H1 (cell line): ENCODE measurements around the gene ACSF3. TPM values are rescaled to one million over a fixed set of nuclear protein-coding genes. Genes with fewer than 3 reads are reported as not detected.
A peak's percentile ranks its signal among the peaks of the same experiment; 100 is the strongest.

Experiments used
- CTCF ChIA-PET: fragments of 300-600 bp; sonication (Branson Sonifier 250); formaldehyde crosslinking; loops from one replicate; lab custom pipeline; 2021; ENCODE audit not compliant: partially characterized antibody; lab: Charles Lee
- POLR2A ChIA-PET: fragments of 300-600 bp; sonication (Branson Sonifier 250); formaldehyde crosslinking; loops from one replicate; lab custom pipeline; 2021; ENCODE audit warnings: inconsistent platforms; ENCODE audit not compliant: partially characterized antibody; lab: Charles Lee
- DNase-seq, 2 experiments: peaks; one replicate each; pipeline versions ENCODE4 v3.0.0 to v3.0.0-alpha.2; 2010 to 2022; ENCODE audit warnings: low spot score in 2 of 2, low read depth in 1 of 2, mixed read lengths in 1 of 2
- FAIRE-seq: peaks from 2 replicates; lab custom pipeline; 2011; peaks lifted over from hg19 to GRCh38; lab: Jason Lieb, UNC
- H2AFZ ChIP-seq: 2 replicates; pipeline ENCODE4 v1.8.1; 2012; ENCODE audit warnings: low read length, inconsistent platforms
- H2AK5ac ChIP-seq: 2 replicates; pipeline ENCODE4 v1.6.1; 2013; ENCODE audit warnings: low read depth, low read length
- H2BK120ac ChIP-seq: replicated peaks from 2 replicates; pipeline ENCODE3; 2013; ENCODE audit warnings: low read depth, low read length, inconsistent platforms
- H2BK12ac ChIP-seq: 2 replicates; pipeline ENCODE4 v1.6.1; 2013; ENCODE audit warnings: low read depth, low read length
- H2BK15ac ChIP-seq: 2 replicates; pipeline ENCODE4 v1.6.1; 2013; ENCODE audit warnings: low read length
- H2BK20ac ChIP-seq: 2 replicates; pipeline ENCODE4 v1.6.1; 2013; ENCODE audit warnings: low read length
- H2BK5ac ChIP-seq: 2 replicates; pipeline ENCODE4 v1.6.1; 2013; ENCODE audit warnings: low read depth, low read length
- H3K14ac ChIP-seq: 2 replicates; pipeline ENCODE4 v1.6.1; 2013; ENCODE audit warnings: inconsistent platforms; ENCODE audit not compliant: insufficient read length
- H3K18ac ChIP-seq: 2 replicates; pipeline ENCODE4 v1.6.1; 2013; ENCODE audit warnings: low read length; ENCODE audit errors: extremely low read depth
- H3K23ac ChIP-seq: 2 replicates; pipeline ENCODE4 v1.6.1; 2013; ENCODE audit warnings: inconsistent platforms; ENCODE audit not compliant: insufficient read length
- H3K23me2 ChIP-seq: 2 replicates; pipeline ENCODE4 v1.6.1; 2013; ENCODE audit warnings: low read depth, low read length
- H3K27ac ChIP-seq: 2 replicates; pipeline ENCODE4 v1.6.1; 2011; ENCODE audit warnings: low read depth, low read length, inconsistent platforms
- H3K27me3 ChIP-seq, 4 experiments: replicated peaks in 1 of 4; 1 replicate in 1 of 4; 2 replicates in 3 of 4; pipeline versions ENCODE4 v1.6.1 to v1.8.1; 2011 to 2013; ENCODE audit warnings: low read length in 3 of 4, mild to moderate bottlenecking in 3 of 4, inconsistent platforms in 2 of 4, mixed read lengths in 2 of 4, moderate library complexity in 1 of 4; ENCODE audit not compliant: control insufficient read depth in 3 of 4, insufficient read depth in 3 of 4; ENCODE audit errors: extremely low read depth in 1 of 4
- H3K36me3 ChIP-seq, 4 experiments: 2 replicates each; pipeline versions ENCODE4 v1.6.1 to v1.8.1; 2011 to 2013; ENCODE audit warnings: mild to moderate bottlenecking in 4 of 4, low read length in 3 of 4, moderate library complexity in 2 of 4, control low read depth in 1 of 4, inconsistent platforms in 1 of 4; ENCODE audit not compliant: insufficient read depth in 4 of 4, control insufficient read depth in 2 of 4
- H3K4ac ChIP-seq: replicated peaks from 2 replicates; pipeline ENCODE3; 2013; ENCODE audit warnings: low read length, low read depth, mixed read lengths, inconsistent platforms; ENCODE audit not compliant: insufficient read length
- H3K4me1 ChIP-seq, 4 experiments: replicated peaks in 1 of 4; 1 replicate in 1 of 4; 2 replicates in 3 of 4; pipeline versions ENCODE4 v1.6.1 to v1.8.1; 2011 to 2013; ENCODE audit warnings: low read length in 3 of 4, inconsistent platforms in 2 of 4, mixed read lengths in 1 of 4; ENCODE audit not compliant: insufficient read depth in 4 of 4, control insufficient read depth in 3 of 4
- H3K4me2 ChIP-seq, 2 experiments: 2 replicates each; pipeline versions ENCODE4 v1.6.1 to v1.8.1; 2011 to 2013; ENCODE audit warnings: low read depth in 2 of 2, low read length in 2 of 2, control low read depth in 1 of 2, inconsistent platforms in 1 of 2, mild to moderate bottlenecking in 1 of 2; ENCODE audit not compliant: insufficient read depth in 1 of 2
- H3K4me3 ChIP-seq, 4 experiments: fragments of 200-600, 300-600 bp in 1 of 4; sonication (generic), shearing (Covaris generic), sonication (Bioruptor Twin) in 1 of 4; 2 replicates each; pipeline versions ENCODE4 v1.5.1 to v1.8.1; 2011 to 2016; ENCODE audit warnings: low read length in 4 of 4, low read depth in 3 of 4, control low read depth in 2 of 4, inconsistent platforms in 2 of 4, mild to moderate bottlenecking in 2 of 4, mixed read lengths in 1 of 4, moderate library complexity in 1 of 4; ENCODE audit not compliant: insufficient read depth in 2 of 4; ENCODE audit errors: extremely low read depth in 1 of 4
- H3K56ac ChIP-seq: replicated peaks from 2 replicates; pipeline ENCODE3; 2013; ENCODE audit warnings: low read depth, mild to moderate bottlenecking, mixed read lengths, low read length, inconsistent platforms; ENCODE audit not compliant: insufficient read length
- H3K79me1 ChIP-seq: 2 replicates; pipeline ENCODE4 v1.6.1; 2013; ENCODE audit warnings: low read depth, low read length, control low read depth
- H3K79me2 ChIP-seq, 2 experiments: 2 replicates each; pipeline versions ENCODE4 v1.6.1 to v1.8.1; 2012 to 2013; ENCODE audit warnings: low read length in 2 of 2, mild to moderate bottlenecking in 2 of 2, inconsistent platforms in 1 of 2; ENCODE audit not compliant: insufficient read depth in 2 of 2, control insufficient read depth in 1 of 2
- H3K9ac ChIP-seq, 4 experiments: replicated peaks in 1 of 4; 1 replicate in 1 of 4; 2 replicates in 3 of 4; pipeline versions ENCODE4 v1.6.1 to v1.8.1; 2011 to 2013; ENCODE audit warnings: low read depth in 3 of 4, low read length in 3 of 4, control low read depth in 2 of 4, mild to moderate bottlenecking in 2 of 4, moderate library complexity in 2 of 4, inconsistent platforms in 1 of 4; ENCODE audit errors: extremely low read depth in 1 of 4
- H3K9me3 ChIP-seq, 2 experiments: 2 replicates each; pipeline versions ENCODE4 v1.6.1 to v1.8.1; 2012 to 2013; ENCODE audit warnings: mild to moderate bottlenecking in 2 of 2, moderate library complexity in 2 of 2, control low read depth in 1 of 2, inconsistent platforms in 1 of 2, low read depth in 1 of 2, low read length in 1 of 2, mixed read lengths in 1 of 2; ENCODE audit not compliant: insufficient read depth in 2 of 2
- H4K20me1 ChIP-seq, 2 experiments: replicated peaks in 1 of 2; 2 replicates each; pipeline versions ENCODE3 to v1.8.1; 2011 to 2013; ENCODE audit warnings: inconsistent platforms in 2 of 2, low read length in 2 of 2, mild to moderate bottlenecking in 1 of 2; ENCODE audit not compliant: insufficient read depth in 2 of 2, control insufficient read depth in 1 of 2
- H4K5ac ChIP-seq: 2 replicates; pipeline ENCODE4 v1.6.1; 2013; ENCODE audit warnings: low read length, low read depth, mixed read lengths, inconsistent platforms; ENCODE audit not compliant: insufficient read length
- H4K8ac ChIP-seq: 2 replicates; pipeline ENCODE4 v1.8.0; 2013; ENCODE audit warnings: mild to moderate bottlenecking, moderate library complexity, low read length, inconsistent platforms; ENCODE audit not compliant: insufficient read depth; ENCODE audit errors: extremely low read depth
- H4K91ac ChIP-seq: replicated peaks from 2 replicates; pipeline ENCODE3; 2013; ENCODE audit warnings: low read length, mixed read lengths, inconsistent platforms; ENCODE audit not compliant: insufficient read length
- BACH1 ChIP-seq: IDR thresholded peaks from 2 replicates; pipeline ENCODE4 v1.6.1; 2012; ENCODE audit warnings: low read length, improper control_type of control experiment
- BRCA1 ChIP-seq: IDR thresholded peaks from 2 replicates; pipeline ENCODE4 v1.6.1; 2012; ENCODE audit warnings: low read depth, low read length, improper control_type of control experiment
- CBX5 ChIP-seq: fragments of 300-800, 300-1000 bp; sonication (generic); IDR thresholded peaks from 2 replicates; pipeline ENCODE4 v1.7.1; 2016; ENCODE audit warnings: antibody characterized with exemption, low read length, low read depth
- CHD2 ChIP-seq: IDR thresholded peaks from 2 replicates; pipeline ENCODE4 v1.6.1; 2012; ENCODE audit warnings: low read length, improper control_type of control experiment
- EGR1 ChIP-seq: IDR thresholded peaks from 2 replicates; pipeline ENCODE4 v1.6.1; 2011; ENCODE audit warnings: low read depth, low read length, borderline replicate concordance
- GABPA ChIP-seq: IDR thresholded peaks from 2 replicates; pipeline ENCODE4 v1.6.1; 2011; ENCODE audit warnings: mild to moderate bottlenecking, low read length, moderate library complexity, borderline replicate concordance; ENCODE audit not compliant: insufficient read depth
- GTF2F1 ChIP-seq: IDR thresholded peaks from 2 replicates; pipeline ENCODE4 v1.6.1; 2012; ENCODE audit warnings: low read depth, low read length, improper control_type of control experiment, borderline replicate concordance
- KDM5A ChIP-seq: fragments of 200-600 bp; IDR thresholded peaks from 2 replicates; pipeline ENCODE4 v1.7.1; 2012; ENCODE audit warnings: mild to moderate bottlenecking, low read length, inconsistent platforms, mixed read lengths
- MAFK ChIP-seq: IDR thresholded peaks from 2 replicates; pipeline ENCODE4 v1.6.1; 2012; ENCODE audit warnings: low read depth, mild to moderate bottlenecking, improper control_type of control experiment, low read length
- PHF8 ChIP-seq: fragments of 200-600 bp; sonication (generic); conservative IDR thresholded peaks from 2 replicates; pipeline ENCODE4 v1.7.1; 2012; ENCODE audit warnings: low read depth, mild to moderate bottlenecking, inconsistent platforms, low read length, moderate library complexity
- SP2 ChIP-seq: IDR thresholded peaks from 2 replicates; pipeline ENCODE4 v1.6.1; 2012; ENCODE audit warnings: mild to moderate bottlenecking, low read length, inconsistent platforms
- TAF1 ChIP-seq: IDR thresholded peaks from 2 replicates; pipeline ENCODE4 v1.6.1; 2011; ENCODE audit warnings: mild to moderate bottlenecking, low read depth, low read length
- TAF7 ChIP-seq: optimal IDR thresholded peaks from 2 replicates; pipeline ENCODE3; 2011; ENCODE audit warnings: low read depth, mild to moderate bottlenecking, inconsistent platforms, low read length, moderate library complexity, borderline replicate concordance
- ZNF274 ChIP-seq: IDR thresholded peaks from 2 replicates; pipeline ENCODE4 v1.7.0; 2012; ENCODE audit warnings: low read length, borderline replicate concordance; ENCODE audit errors: extremely low read depth
- WGBS, 2 experiments: shearing (Covaris generic) in 1 of 2; methylation state at CpG; one replicate each; pipeline versions ENCODE4 v1.1.6 to v1.1.7; 2013 to 2015; ENCODE audit warnings: low lambda C conversion rate in 2 of 2, mixed read lengths in 2 of 2, inconsistent platforms in 1 of 2, low coverage in 1 of 2, missing lambda C conversion rate in 1 of 2; ENCODE audit not compliant: insufficient replicate concordance in 2 of 2, insufficient coverage in 1 of 2, insufficient read length in 1 of 2; ENCODE audit errors: extremely low coverage in 1 of 2, missing lambda C conversion rate in 1 of 2; 5-methylcytosine and 5-hydroxymethylcytosine counted together
- polyA plus RNA-seq, 7 experiments: library from polyadenylated mRNA; depleted of rRNA in 3 of 7; stranded (reverse) in 5 of 7; unstranded in 2 of 7; fragments of >200 nt in 5 of 7; fragments of 200-250 nt in 2 of 7; gene quantifications; 1 replicate in 5 of 7; 2 replicates in 1 of 7; 4 replicates in 1 of 7; pipeline versions ENCODE4 v1.2.1 to v1.2.3, GENCODE V29; 2011 to 2013; ENCODE audit warnings: missing spikeins in 2 of 7, mixed read lengths in 2 of 7
- total RNA-seq: library from RNA; stranded (reverse); fragmentation: NEBNext Ultra II Directional; extraction: Animal tissue kit (Norgen Biotek cat#: 25700); gene quantifications from 2 replicates; pipeline ENCODE4 v1.2.1, GENCODE V29; 2021

Gene ACSF3
- total and polyA plus RNA-seq, 2 of the 8 experiments (the other 6 are each of a cell fraction or from before 2014, with no cell fraction given) = 15.6 to 22.9 TPM

GRCh38 chr16:89048090-89048725 lies 45.4 kb upstream of the ACSF3 start:
- no peak overlapping the region for H2BK15ac ChIP-seq
- H2AFZ ChIP-seq = peak overlapping the region; percentile 87; the same call in 1 of the 2 replicates
- no peak for TF ChIP-seq KDM5A
- no peak for TF ChIP-seq EGR1
- TF ChIP-seq CHD2 = no peak
- no peak for TF ChIP-seq BACH1
- TF ChIP-seq TAF1 = no peak
- TF ChIP-seq GTF2F1 = no peak
- no peak for TF ChIP-seq SP2
- TF ChIP-seq TAF7 = no peak
- TF ChIP-seq CBX5 = no peak
- TF ChIP-seq GABPA = no peak
- no peak for TF ChIP-seq BRCA1
- TF ChIP-seq ZNF274 = no peak
- no peak for TF ChIP-seq PHF8
- no peak for TF ChIP-seq MAFK

More at GRCh38 chr16:89048090-89048725, 45.4 kb upstream of the ACSF3 start:
- H3K4me3 ChIP-seq = no peak overlapping the region
- no peaks in the 10 kb centered on the region for H3K27me3 ChIP-seq
- H3K18ac ChIP-seq = peak overlapping the region; percentile 60; the same call in 1 of the 2 replicates
- no peak overlapping the region for H3K27ac ChIP-seq
- no peaks in the 10 kb centered on the region for H3K79me1 ChIP-seq
- no peaks in the 10 kb centered on the region for H3K79me2 ChIP-seq
- H3K23ac ChIP-seq = no peak overlapping the region
- H3K9me3 ChIP-seq = no peaks in the 10 kb centered on the region
- H4K91ac ChIP-seq = no peak overlapping the region
- 0 out of 2 replicates have a peak overlapping the region, but pooled peaks have one; percentile 17 for H2BK12ac ChIP-seq
- POLR2A ChIA-PET = no interaction called here
- no peak overlapping the region for H2BK5ac ChIP-seq
- H2BK120ac ChIP-seq = no peak overlapping the region
- peaks cover 0 to 2% of the 10 kb centered on the region in 2 experiments for H4K20me1 ChIP-seq
- H3K4ac ChIP-seq = no peak overlapping the region
- no peak overlapping the region for H3K4me2 ChIP-seq
- no peak overlapping the region for H3K14ac ChIP-seq
- DNase-seq = no peak
- no peak overlapping the region for H4K5ac ChIP-seq
- CTCF ChIA-PET = interaction anchor here (1.1 to 1.8 kb wide), 2 partner anchors 11 to 24 kb away, joined by 3 to 5 read pairs; no protein-coding TSS in a partner anchor
- no peak overlapping the region for H2BK20ac ChIP-seq
- peaks cover 3% of the 10 kb centered on the region; the same call in 1 of the 2 replicates for H3K23me2 ChIP-seq
- H3K56ac ChIP-seq = no peak overlapping the region
- no peaks in the 10 kb centered on the region for H3K36me3 ChIP-seq
- peak overlapping the region; percentile 73 for H4K8ac ChIP-seq
- no peak overlapping the region for H2AK5ac ChIP-seq
- 79% methylated on average over 37 of the region's 38 CpGs; no CpG with 5 or more reads in 1 of the 2 experiments for WGBS, 2 experiments
- no peak overlapping the region for H3K9ac ChIP-seq
- FAIRE-seq = no peak
- peaks cover 0 to 7% (median 3%) of the 10 kb centered on the region in 4 experiments; a peak in 3 of 7 replicates for H3K4me1 ChIP-seq
